Spinal cord (tissue), 10 donors: ENCODE measurements around the gene SQSTM1. TPM values are rescaled to one million over a fixed set of nuclear protein-coding genes. Genes with fewer than 3 reads are reported as not detected.

Experiments
- DNase-seq, 6 donors: peaks; one replicate each; pipeline versions ENCODE4 v3.0.0 to v3.0.0-alpha.2; 2013 to 2015; ENCODE audit warnings: low spot score in 6 of 6, low read depth in 4 of 6
- H3K27ac ChIP-seq: one replicate; pipeline ENCODE4 v1.5.1; 2013; ENCODE audit warnings: low read depth, low read length, control low read depth
- H3K27me3 ChIP-seq: one replicate; pipeline ENCODE4 v1.6.1; 2013; ENCODE audit warnings: low read length; ENCODE audit not compliant: control insufficient read depth, insufficient read depth
- H3K36me3 ChIP-seq: one replicate; pipeline ENCODE4 v1.6.1; 2013; ENCODE audit warnings: low read length; ENCODE audit not compliant: control insufficient read depth, insufficient read depth
- H3K4me1 ChIP-seq: one replicate; pipeline ENCODE4 v1.6.1; 2013; ENCODE audit warnings: low read length; ENCODE audit not compliant: control insufficient read depth, insufficient read depth
- H3K4me3 ChIP-seq: one replicate; pipeline ENCODE4 v1.5.1; 2013; ENCODE audit warnings: low read depth, low read length, control low read depth
- H3K9me3 ChIP-seq: one replicate; pipeline ENCODE4 v1.6.1; 2013; ENCODE audit warnings: low read length; ENCODE audit not compliant: control insufficient read depth, insufficient read depth
- WGBS: methylation state at CpG from one replicate; pipeline ENCODE4 v1.1.5; 2013; ENCODE audit warnings: missing lambda C conversion rate; ENCODE audit not compliant: insufficient coverage; 5-methylcytosine and 5-hydroxymethylcytosine counted together
- long read RNA-seq, 4 donors: transcript quantifications; one replicate each; lab custom pipeline, GENCODE V29; 2026
- polyA plus RNA-seq, 2 donors: library from polyadenylated mRNA; unstranded; fragments of 120-200 nt; gene quantifications; one replicate each; pipeline ENCODE4 v1.2.1, GENCODE V29; 2013; ENCODE audit not compliant: insufficient read length in 2 of 2
- total RNA-seq, 2 donors: library from RNA; depleted of rRNA in 1 of 2; stranded (reverse); fragments of 120-200 nt in 1 of 2; fragments of >200 nt in 1 of 2; gene quantifications; one replicate each; pipeline versions ENCODE4 v1.2.3 to v1.2.4, GENCODE V29; 2013 to 2014
- donor health status: healthy.

SQSTM1 gene
- total RNA-seq (100 to 1,000 TPM in 1 of 2 donors, 10 to 100 TPM in 1; 95.6 to 155 TPM), polyA plus RNA-seq (100 to 1,000 TPM; 107 to 131 TPM)
- long read RNA-seq, donor 1, transcript SQSTM1-202 (8 exons, 2,986 nt): major isoform, 28 of 58 reads
- long read RNA-seq, donor 1, partial matches to known transcripts: 10 of 58 reads
- long read RNA-seq, donor 1, other reads (novel, unspliced or antisense): 20 of 58 reads
- long read RNA-seq, donor 2, partial matches to known transcripts: 5 of 10 reads
- long read RNA-seq, donor 2, other reads (novel, unspliced or antisense): 0 of 10 reads
- long read RNA-seq, donor 3, transcript SQSTM1-202 (8 exons, 2,986 nt): major isoform, 6 of 11 reads
- long read RNA-seq, donor 3, partial matches to known transcripts: 0 of 11 reads
- long read RNA-seq, donor 3, other reads (novel, unspliced or antisense): 0 of 11 reads
- long read RNA-seq, donor 4, transcript SQSTM1-202 (8 exons, 2,986 nt): major isoform, 22 of 385 reads
- long read RNA-seq, donor 4, partial matches to known transcripts: 359 of 385 reads
- long read RNA-seq, donor 4, other reads (novel, unspliced or antisense): 0 of 385 reads

- DNase-seq: peak in 4 of 6 donors; percentile 72 to 96 (median 86)
- peaks cover 43% of the 10 kb centered on the region for H3K36me3 ChIP-seq
- peak within 1 kb of the TSS; percentile 84 for H3K4me3 ChIP-seq
- WGBS: under 1% methylated on average over 81 of the region's 81 CpGs
- no peaks in the 10 kb centered on the region for H3K9me3 ChIP-seq
- peaks cover 5% of the 10 kb centered on the region for H3K27me3 ChIP-seq
- peaks cover 59% of the 10 kb centered on the region for H3K4me1 ChIP-seq
- peak within 1 kb of the TSS; percentile 85 for H3K27ac ChIP-seq
Observed at GRCh38 chr5:179820483-179821297, at the start of gene SQSTM1. SQSTM1 (plus strand) TSS chr5:179820905; CDS start chr5:179820937, 32 bp downstream.

GRCh38 chr5:179771311-179771895 is 49.3 kb upstream of the SQSTM1 start:
- H3K36me3 ChIP-seq: peaks cover 75% of the 10 kb centered on the region
- H3K27me3 ChIP-seq: no peaks in the 10 kb centered on the region
- no peak overlapping the region for H3K27ac ChIP-seq
- 97% methylated on average over 4 of the region's 4 CpGs for WGBS
- no peaks in the 10 kb centered on the region for H3K4me1 ChIP-seq
- no peaks in the 10 kb centered on the region for H3K9me3 ChIP-seq
- no peak for DNase-seq
- no peak overlapping the region for H3K4me3 ChIP-seq

GRCh38 chr5:179772351-179772750 is 48.4 kb upstream of the SQSTM1 start:
- peaks cover 78% of the 10 kb centered on the region for H3K36me3 ChIP-seq
- DNase-seq: no peak
- no peak overlapping the region for H3K4me3 ChIP-seq
- no peaks in the 10 kb centered on the region for H3K9me3 ChIP-seq
- no peaks in the 10 kb centered on the region for H3K27me3 ChIP-seq
- no peak overlapping the region for H3K27ac ChIP-seq
- H3K4me1 ChIP-seq: no peaks in the 10 kb centered on the region
- WGBS: 100% methylated on average over 2 of the region's 6 CpGs

GRCh38 chr5:179773686-179774040 is 47.0 kb upstream of the SQSTM1 start:
- no peak overlapping the region for H3K4me3 ChIP-seq
- no peaks in the 10 kb centered on the region for H3K9me3 ChIP-seq
- H3K36me3 ChIP-seq: peaks cover 83% of the 10 kb centered on the region
- no peak for DNase-seq
- H3K4me1 ChIP-seq: peaks cover 3% of the 10 kb centered on the region
- 98% methylated on average over 9 of the region's 9 CpGs for WGBS
- no peaks in the 10 kb centered on the region for H3K27me3 ChIP-seq
- no peak overlapping the region for H3K27ac ChIP-seq

GRCh38 chr5:179774442-179774841 is 46.3 kb upstream of the SQSTM1 start:
- no peaks in the 10 kb centered on the region for H3K27me3 ChIP-seq

GRCh38 chr5:179776411-179776938 is 44.2 kb upstream of the SQSTM1 start:
- Histone ChIP-seq H3K27ac (no peak overlapping the region), H3K9me3 (no peaks in the 10 kb centered on the region), H3K36me3 (peaks cover 83% of the 10 kb centered on the region), H3K27me3 (no peaks in the 10 kb centered on the region), H3K4me1 (peaks cover 3% of the 10 kb centered on the region), H3K4me3 (no peak overlapping the region)
- WGBS: 94% methylated on average over 6 of the region's 11 CpGs
- no peak for DNase-seq

More at GRCh38 chr5:179774442-179774841, 46.3 kb upstream of the SQSTM1 start:
- 93% methylated on average over 11 of the region's 12 CpGs for WGBS
- H3K36me3 ChIP-seq: peaks cover 85% of the 10 kb centered on the region
- H3K4me1 ChIP-seq: peaks cover 3% of the 10 kb centered on the region
- DNase-seq: no peak
- H3K9me3 ChIP-seq: no peaks in the 10 kb centered on the region
- no peak overlapping the region for H3K27ac ChIP-seq
- H3K4me3 ChIP-seq: no peak overlapping the region

GRCh38 chr5:179777456-179777855 is 43.2 kb upstream of the SQSTM1 start:
- Histone ChIP-seq H3K27ac (no peak overlapping the region), H3K4me1 (peaks cover 3% of the 10 kb centered on the region), H3K4me3 (no peak overlapping the region), H3K9me3 (no peaks in the 10 kb centered on the region), H3K36me3 (peaks cover 80% of the 10 kb centered on the region), H3K27me3 (no peaks in the 10 kb centered on the region)
- DNase-seq: no peak
- WGBS: 88% methylated on average over 10 of the region's 10 CpGs

GRCh38 chr5:179777909-179778308 is 42.8 kb upstream of the SQSTM1 start:
- H3K27me3 ChIP-seq: no peaks in the 10 kb centered on the region
- H3K27ac ChIP-seq: no peak overlapping the region
- no peaks in the 10 kb centered on the region for H3K9me3 ChIP-seq
- peaks cover 78% of the 10 kb centered on the region for H3K36me3 ChIP-seq
- WGBS: 68% methylated on average over 9 of the region's 9 CpGs
- H3K4me3 ChIP-seq: no peak overlapping the region
- DNase-seq: no peak
- peaks cover 3% of the 10 kb centered on the region for H3K4me1 ChIP-seq

GRCh38 chr5:179778591-179778990 is 42.1 kb upstream of the SQSTM1 start:
- no peak for DNase-seq
- Histone ChIP-seq H3K27me3 (no peaks in the 10 kb centered on the region), H3K36me3 (peaks cover 75% of the 10 kb centered on the region), H3K27ac (no peak overlapping the region), H3K9me3 (no peaks in the 10 kb centered on the region), H3K4me1 (peaks cover 3% of the 10 kb centered on the region), H3K4me3 (no peak overlapping the region)
- WGBS: 99% methylated on average over 5 of the region's 5 CpGs
